ENCODE data around the gene DCAF5. TPM values are rescaled to one million over a fixed set of nuclear protein-coding genes. Genes with fewer than 3 reads are reported as not detected.

Gene DCAF5
- total and polyA plus RNA-seq, 2 of the 13 experiments (the other 11 are each of a cell fraction or from before 2014, with no cell fraction given) = 13.4 to 31.6 TPM

DNA sequence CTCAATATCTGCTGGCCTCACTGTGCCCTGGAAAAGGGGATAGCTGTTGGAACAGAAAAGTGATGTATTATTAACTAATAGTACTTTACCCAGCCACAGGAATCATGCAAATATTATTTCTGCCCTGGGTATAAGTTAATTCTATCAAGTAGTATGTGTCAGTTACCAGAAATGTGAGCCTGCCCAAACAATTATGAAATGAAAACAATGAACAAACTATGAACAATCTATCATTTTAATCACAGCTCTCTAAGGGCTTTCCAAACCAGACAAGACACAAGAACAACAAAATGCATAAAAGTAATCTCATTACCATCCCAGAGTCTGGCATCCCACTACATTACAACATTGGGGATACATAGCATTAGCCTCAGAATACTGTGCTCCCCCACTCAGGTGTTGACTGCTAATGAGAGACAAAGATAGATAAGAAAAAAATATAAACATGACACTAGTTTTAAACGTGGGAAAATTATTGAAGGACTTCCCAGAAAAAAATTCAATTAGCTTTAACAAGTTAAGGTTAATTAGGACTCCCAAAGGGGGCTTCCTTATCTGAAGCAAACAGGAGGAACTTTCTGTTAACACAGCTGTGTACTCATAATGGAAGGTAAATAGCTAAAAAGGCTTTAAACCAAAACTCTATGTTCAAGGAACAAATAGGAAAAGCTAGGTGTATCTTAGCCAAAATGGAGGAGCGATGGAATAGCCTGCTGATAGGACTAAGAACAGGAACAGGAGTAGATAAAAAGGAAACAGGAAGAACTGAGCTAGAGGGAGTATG is 3.3 kb downstream of the DCAF5 start:
- BruUV-seq (replicated peaks) = no TSS peak
- DNase-seq (ENCODE audit: low spot score) (no peak), FAIRE-seq (no peak), ATAC-seq (no peak)
- Histone ChIP-seq H4K20me1 (ENCODE audit: insufficient read depth, low read length) (no peaks in the 10 kb centered on the region), H3K27ac (ENCODE audit: extremely low read length, insufficient read depth, low read length) (no peak overlapping the region), H3K4me2 (ENCODE audit: low read depth, low read length) (peak overlapping the region; percentile 32; the same call in 1 of the 2 replicates), H3K4me3 (replicated peaks in 1 of 3; ENCODE audit: insufficient read depth in 1 of 3, low read depth in 2 of 3, low read length in 3 of 3) (no peak overlapping the region), H3K79me2 (ENCODE audit: insufficient read depth, low read length) (peaks cover 62% of the 10 kb centered on the region), H3K9me3 (ENCODE audit: low read length) (no peaks in the 10 kb centered on the region), H3K9ac (ENCODE audit: insufficient read depth, low read depth, low read length) (no peak overlapping the region), H3K4me1 (ENCODE audit: insufficient read depth, low read length) (peaks cover 28% of the 10 kb centered on the region), H3K36me3 (replicated peaks in 1 of 2; ENCODE audit: control insufficient read depth in 1 of 2, insufficient read depth in 2 of 2, low read length in 2 of 2) (0 out of 5 replicates have a peak, but pooled peaks cover 0 to 7% of the 10 kb centered on the region in 2 experiments), H2AFZ (ENCODE audit: low read length) (no peak overlapping the region), H3K27me3 (ENCODE audit: control insufficient read depth in 1 of 2, insufficient read depth in 2 of 2, low read length in 2 of 2) (no peaks in the 10 kb centered on the region; a peak in 1 of 5 replicates)
- ChIA-PET POLR2A (interaction anchor here (2.4 kb wide), 1 partner anchor 42 kb away, joined by 8 read pairs; the partner anchor contains the start of gene EXD2), CTCF (ENCODE audit: low intra/inter-chr PET ratio, low total read pairs) (no interaction called here)
- TF ChIP-seq KDM5B (CRISPR knock-in tag; IDR thresholded peaks at IDR 0.05; ENCODE audit: borderline replicate concordance) = no peak
- TF ChIP-seq CBX5 (CRISPR knock-in tag; IDR thresholded peaks at IDR 0.05; ENCODE audit: borderline replicate concordance) = no peak
- no peak for TF ChIP-seq ATF5 (CRISPR knock-in tag; IDR thresholded peaks at IDR 0.05; ENCODE audit: low read depth)
- no peak for TF ChIP-seq PHF21A (CRISPR knock-in tag; IDR thresholded peaks at IDR 0.05)
- TF ChIP-seq ELK4 (CRISPR knock-in tag; IDR thresholded peaks at IDR 0.05; ENCODE audit: borderline replicate concordance) = no peak
- no peak for TF ChIP-seq SAP130 (CRISPR knock-in tag; IDR thresholded peaks at IDR 0.05; ENCODE audit: low read depth)
- TF ChIP-seq, protein P1, sequence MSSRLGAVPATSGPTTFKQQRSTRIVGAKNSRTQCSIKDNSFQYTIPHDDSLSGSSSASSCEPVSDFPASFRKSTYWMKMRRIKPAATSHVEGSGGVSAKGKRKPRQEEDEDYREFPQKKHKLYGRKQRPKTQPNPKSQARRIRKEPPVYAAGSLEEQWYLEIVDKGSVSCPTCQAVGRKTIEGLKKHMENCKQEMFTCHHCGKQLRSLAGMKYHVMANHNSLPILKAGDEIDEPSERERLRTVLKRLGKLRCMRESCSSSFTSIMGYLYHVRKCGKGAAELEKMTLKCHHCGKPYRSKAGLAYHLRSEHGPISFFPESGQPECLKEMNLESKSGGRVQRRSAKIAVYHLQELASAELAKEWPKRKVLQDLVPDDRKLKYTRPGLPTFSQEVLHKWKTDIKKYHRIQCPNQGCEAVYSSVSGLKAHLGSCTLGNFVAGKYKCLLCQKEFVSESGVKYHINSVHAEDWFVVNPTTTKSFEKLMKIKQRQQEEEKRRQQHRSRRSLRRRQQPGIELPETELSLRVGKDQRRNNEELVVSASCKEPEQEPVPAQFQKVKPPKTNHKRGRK (CRISPR knock-in tag; IDR thresholded peaks at IDR 0.05) = no peak
- TF ChIP-seq CENPX (CRISPR knock-in tag; IDR thresholded peaks at IDR 0.05) = no peak
- TF ChIP-seq RERE (CRISPR knock-in tag; IDR thresholded peaks at IDR 0.05; ENCODE audit: low read depth) = no peak
- in situ Hi-C loops (cut with HindIII; ENCODE audit: extremely low pct_ligation_motif_present, low pct_unique_long_range_greater_than_20kb) = no loop called here
- WGBS (ENCODE audit: low lambda C conversion rate) = 58% methylated on average over 2 of the region's 2 CpGs
- intact Hi-C loops (cut with micrococcal nuclease; ENCODE audit: unreplicated experiment) = no loop called here

Measured in HepG2 (cell line).